K562 (cell line): ENCODE measurements around the gene REX1BD.

Experiments
- ESRRA ChIP-seq: fragments of 450-650 bp; IDR thresholded peaks from 2 replicates; pipeline ENCODE4 v1.6.1; 2014; ENCODE audit warnings: low read depth, mild to moderate bottlenecking, moderate library complexity, borderline replicate concordance
- ZNF436 ChIP-seq: fragments of 250-450, 450-650 bp; sonication (Bioruptor Pico); formaldehyde crosslinking; IDR thresholded peaks from 2 replicates; pipeline ENCODE4 v1.7.0; 2020; ENCODE audit warnings: mild to moderate bottlenecking
- TF ChIP-seq, protein P1 (sequence below): sonication (generic); formaldehyde crosslinking; IDR thresholded peaks from 2 replicates; pipeline ENCODE4 v1.8.1; 2023; ENCODE audit warnings: mild to moderate bottlenecking, missing genetic modification reagents

GRCh38 chr19:18626906-18627305, 38.3 kb downstream of the REX1BD start:
- no peak for TF ChIP-seq ESRRA
- TF ChIP-seq, protein P1, sequence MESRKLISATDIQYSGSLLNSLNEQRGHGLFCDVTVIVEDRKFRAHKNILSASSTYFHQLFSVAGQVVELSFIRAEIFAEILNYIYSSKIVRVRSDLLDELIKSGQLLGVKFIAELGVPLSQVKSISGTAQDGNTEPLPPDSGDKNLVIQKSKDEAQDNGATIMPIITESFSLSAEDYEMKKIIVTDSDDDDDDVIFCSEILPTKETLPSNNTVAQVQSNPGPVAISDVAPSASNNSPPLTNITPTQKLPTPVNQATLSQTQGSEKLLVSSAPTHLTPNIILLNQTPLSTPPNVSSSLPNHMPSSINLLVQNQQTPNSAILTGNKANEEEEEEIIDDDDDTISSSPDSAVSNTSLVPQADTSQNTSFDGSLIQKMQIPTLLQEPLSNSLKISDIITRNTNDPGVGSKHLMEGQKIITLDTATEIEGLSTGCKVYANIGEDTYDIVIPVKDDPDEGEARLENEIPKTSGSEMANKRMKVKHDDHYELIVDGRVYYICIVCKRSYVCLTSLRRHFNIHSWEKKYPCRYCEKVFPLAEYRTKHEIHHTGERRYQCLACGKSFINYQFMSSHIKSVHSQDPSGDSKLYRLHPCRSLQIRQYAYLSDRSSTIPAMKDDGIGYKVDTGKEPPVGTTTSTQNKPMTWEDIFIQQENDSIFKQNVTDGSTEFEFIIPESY, result no peak
- TF ChIP-seq ZNF436 (CRISPR knock-in tag), result no peak
